ENCODE data around the gene HES5. TPM values are rescaled to one million over a fixed set of nuclear protein-coding genes. Genes with fewer than 3 reads are reported as not detected.

HES5 gene
- total RNA-seq, 1 donor from 2014 or later: not detected

- no peaks in the 10 kb centered on the region for H3K36me3 Mint-ChIP-seq (ENCODE audit: low read depth)
- intact Hi-C loops (cut with micrococcal nuclease): no loop called here
- no peak for DNase-seq (ENCODE audit: low spot score)
- H3K27me3 Mint-ChIP-seq (ENCODE audit: low read depth): no peaks in the 10 kb centered on the region
- no peak overlapping the region for H3K4me3 Mint-ChIP-seq (ENCODE audit: low read depth)
- H3K9me3 Mint-ChIP-seq: no peaks in the 10 kb centered on the region
- H3K4me1 Mint-ChIP-seq (ENCODE audit: low read depth): peaks cover 6% of the 10 kb centered on the region
- no peak overlapping the region for H3K27ac Mint-ChIP-seq
Observed at GRCh38 chr1:2501820-2502119, 28.3 kb downstream of the HES5 start.

GRCh38 chr1:2501041-2501819 lies 28.8 kb downstream of the HES5 start:
- intact Hi-C loops (cut with micrococcal nuclease): no loop called here
- no peaks in the 10 kb centered on the region for H3K27me3 Mint-ChIP-seq (ENCODE audit: low read depth)

GRCh38 chr1:2499986-2500596 lies 30.0 kb downstream of the HES5 start:
- Mint-ChIP-seq H3K4me1 (ENCODE audit: low read depth) (peaks cover 6% of the 10 kb centered on the region), H3K9me3 (no peaks in the 10 kb centered on the region), H3K36me3 (ENCODE audit: low read depth) (no peaks in the 10 kb centered on the region), H3K27me3 (ENCODE audit: low read depth) (no peaks in the 10 kb centered on the region), H3K27ac (peak overlapping the region; percentile 74), H3K4me3 (ENCODE audit: low read depth) (no peak overlapping the region)
- intact Hi-C loops (cut with micrococcal nuclease): no loop called here
- no peak for DNase-seq (ENCODE audit: low spot score)

More at GRCh38 chr1:2501041-2501819, 28.8 kb downstream of the HES5 start:
- Mint-ChIP-seq H3K4me3 (ENCODE audit: low read depth) (no peak overlapping the region), H3K4me1 (ENCODE audit: low read depth) (peaks cover 6% of the 10 kb centered on the region), H3K36me3 (ENCODE audit: low read depth) (no peaks in the 10 kb centered on the region), H3K9me3 (no peaks in the 10 kb centered on the region), H3K27ac (no peak overlapping the region)
- no peak for DNase-seq (ENCODE audit: low spot score)

GRCh38 chr1:2499260-2499659 lies 30.8 kb downstream of the HES5 start:
- Mint-ChIP-seq H3K4me1 (ENCODE audit: low read depth) (peaks cover 6% of the 10 kb centered on the region), H3K9me3 (no peaks in the 10 kb centered on the region), H3K27ac (no peak overlapping the region), H3K27me3 (ENCODE audit: low read depth) (no peaks in the 10 kb centered on the region), H3K36me3 (ENCODE audit: low read depth) (no peaks in the 10 kb centered on the region), H3K4me3 (ENCODE audit: low read depth) (no peak overlapping the region)
- intact Hi-C loops (cut with micrococcal nuclease): no loop called here
- no peak for DNase-seq (ENCODE audit: low spot score)

- Mint-ChIP-seq H3K4me3 (ENCODE audit: low read depth) (no peak overlapping the region), H3K27ac (no peak overlapping the region), H3K4me1 (ENCODE audit: low read depth) (peaks cover 6% of the 10 kb centered on the region), H3K36me3 (ENCODE audit: low read depth) (no peaks in the 10 kb centered on the region), H3K9me3 (no peaks in the 10 kb centered on the region), H3K27me3 (ENCODE audit: low read depth) (no peaks in the 10 kb centered on the region)
- DNase-seq (ENCODE audit: low spot score): no peak
- intact Hi-C loops (cut with micrococcal nuclease): no loop called here
Observed at GRCh38 chr1:2498648-2499047, 31.4 kb downstream of the HES5 start.

GRCh38 chr1:2497891-2498290 lies 32.2 kb downstream of the HES5 start:
- Mint-ChIP-seq H3K27ac (no peak overlapping the region), H3K27me3 (ENCODE audit: low read depth) (no peaks in the 10 kb centered on the region), H3K4me1 (ENCODE audit: low read depth) (peaks cover 6% of the 10 kb centered on the region), H3K4me3 (ENCODE audit: low read depth) (no peak overlapping the region), H3K36me3 (ENCODE audit: low read depth) (no peaks in the 10 kb centered on the region), H3K9me3 (no peaks in the 10 kb centered on the region)
- intact Hi-C loops (cut with micrococcal nuclease): no loop called here
- no peak for DNase-seq (ENCODE audit: low spot score)

- intact Hi-C loops (cut with micrococcal nuclease): no loop called here
- no peaks in the 10 kb centered on the region for H3K27me3 Mint-ChIP-seq (ENCODE audit: low read depth)
- DNase-seq (ENCODE audit: low spot score): no peak
- H3K9me3 Mint-ChIP-seq: no peaks in the 10 kb centered on the region
- H3K4me3 Mint-ChIP-seq (ENCODE audit: low read depth): no peak overlapping the region
- H3K27ac Mint-ChIP-seq: no peak overlapping the region
- peaks cover 6% of the 10 kb centered on the region for H3K4me1 Mint-ChIP-seq (ENCODE audit: low read depth)
- H3K36me3 Mint-ChIP-seq (ENCODE audit: low read depth): no peaks in the 10 kb centered on the region
Observed at GRCh38 chr1:2496746-2497145, 33.3 kb downstream of the HES5 start.

- Mint-ChIP-seq H3K4me3 (ENCODE audit: low read depth) (no peak overlapping the region), H3K27ac (no peak overlapping the region), H3K4me1 (ENCODE audit: low read depth) (peaks cover 6% of the 10 kb centered on the region), H3K9me3 (no peaks in the 10 kb centered on the region), H3K27me3 (ENCODE audit: low read depth) (no peaks in the 10 kb centered on the region), H3K36me3 (ENCODE audit: low read depth) (no peaks in the 10 kb centered on the region)
- no peak for DNase-seq (ENCODE audit: low spot score)
- intact Hi-C loops (cut with micrococcal nuclease): no loop called here
Observed at GRCh38 chr1:2496087-2496622, 33.9 kb downstream of the HES5 start.

GRCh38 chr1:2495546-2495945 lies 34.5 kb downstream of the HES5 start:
- H3K27ac Mint-ChIP-seq: no peak overlapping the region
- no peaks in the 10 kb centered on the region for H3K36me3 Mint-ChIP-seq (ENCODE audit: low read depth)
- peaks cover 6% of the 10 kb centered on the region for H3K4me1 Mint-ChIP-seq (ENCODE audit: low read depth)
- intact Hi-C loops (cut with micrococcal nuclease): no loop called here
- H3K9me3 Mint-ChIP-seq: no peaks in the 10 kb centered on the region
- no peaks in the 10 kb centered on the region for H3K27me3 Mint-ChIP-seq (ENCODE audit: low read depth)
- no peak for DNase-seq (ENCODE audit: low spot score)
- no peak overlapping the region for H3K4me3 Mint-ChIP-seq (ENCODE audit: low read depth)

GRCh38 chr1:2495026-2495425 lies 35.0 kb downstream of the HES5 start:
- peaks cover 1% of the 10 kb centered on the region for H3K4me1 Mint-ChIP-seq (ENCODE audit: low read depth)

GRCh38 chr1:2494323-2494693 lies 35.8 kb downstream of the HES5 start:
- no peak overlapping the region for H3K4me3 Mint-ChIP-seq (ENCODE audit: low read depth)
- no peaks in the 10 kb centered on the region for H3K27me3 Mint-ChIP-seq (ENCODE audit: low read depth)
- H3K27ac Mint-ChIP-seq: no peak overlapping the region
- no peak for DNase-seq (ENCODE audit: low spot score)
- H3K36me3 Mint-ChIP-seq (ENCODE audit: low read depth): no peaks in the 10 kb centered on the region
- H3K9me3 Mint-ChIP-seq: no peaks in the 10 kb centered on the region
- intact Hi-C loops (cut with micrococcal nuclease): no loop called here
- H3K4me1 Mint-ChIP-seq (ENCODE audit: low read depth): no peaks in the 10 kb centered on the region

More at GRCh38 chr1:2495026-2495425, 35.0 kb downstream of the HES5 start:
- Mint-ChIP-seq H3K4me3 (ENCODE audit: low read depth) (no peak overlapping the region), H3K36me3 (ENCODE audit: low read depth) (no peaks in the 10 kb centered on the region), H3K27ac (no peak overlapping the region), H3K27me3 (ENCODE audit: low read depth) (no peaks in the 10 kb centered on the region), H3K9me3 (no peaks in the 10 kb centered on the region)
- intact Hi-C loops (cut with micrococcal nuclease): no loop called here
- DNase-seq (ENCODE audit: low spot score): no peak

- no peak overlapping the region for H3K27ac Mint-ChIP-seq
- no peaks in the 10 kb centered on the region for H3K36me3 Mint-ChIP-seq (ENCODE audit: low read depth)
- peaks cover 4% of the 10 kb centered on the region for H3K9me3 Mint-ChIP-seq
- intact Hi-C loops (cut with micrococcal nuclease): no loop called here
- no peaks in the 10 kb centered on the region for H3K4me1 Mint-ChIP-seq (ENCODE audit: low read depth)
- DNase-seq (ENCODE audit: low spot score): no peak
- H3K27me3 Mint-ChIP-seq (ENCODE audit: low read depth): no peaks in the 10 kb centered on the region
- H3K4me3 Mint-ChIP-seq (ENCODE audit: low read depth): no peak overlapping the region
Observed at GRCh38 chr1:2493691-2494322, 36.3 kb downstream of the HES5 start.

- peaks cover 9% of the 10 kb centered on the region for H3K9me3 Mint-ChIP-seq
- H3K27me3 Mint-ChIP-seq (ENCODE audit: low read depth): no peaks in the 10 kb centered on the region
- no peak for DNase-seq (ENCODE audit: low spot score)
- H3K36me3 Mint-ChIP-seq (ENCODE audit: low read depth): no peaks in the 10 kb centered on the region
- H3K4me3 Mint-ChIP-seq (ENCODE audit: low read depth): no peak overlapping the region
- H3K4me1 Mint-ChIP-seq (ENCODE audit: low read depth): no peaks in the 10 kb centered on the region
- intact Hi-C loops (cut with micrococcal nuclease): no loop called here
- H3K27ac Mint-ChIP-seq: no peak overlapping the region
Observed at GRCh38 chr1:2493218-2493617, 36.8 kb downstream of the HES5 start.
